ENCODE data around the gene PDCL2. TPM values are rescaled to one million over a fixed set of nuclear protein-coding genes. Genes with fewer than 3 reads are reported as not detected.

Gene PDCL2
- total RNA-seq, 1 experiment from 2014 or later, result not detected

GRCh38 chr4:55546756-55547465 lies 45.1 kb downstream of the PDCL2 start, which contains the start of gene CLOCK:
Gene CLOCK (minus strand): TSS chr4:55546909. CDS start chr4:55482785, 64,124 bp downstream.
- no TSS peak for BruUV-seq (replicated peaks)
- peaks cover 5% of the 10 kb centered on the region for H3K4me1 ChIP-seq (ENCODE audit: insufficient read depth, low read length, poor library complexity, severe bottlenecking)
- H3K9me3 ChIP-seq (ENCODE audit: low read depth, low read length, poor library complexity, severe bottlenecking), result no peaks in the 10 kb centered on the region
- no peak for TF ChIP-seq EZH2 (IDR thresholded peaks at IDR 0.05; ENCODE audit: borderline replicate concordance, low read depth, low read length, poor library complexity, severe bottlenecking)
- TF ChIP-seq CTCF (conservative IDR thresholded peaks at IDR 0.05; ENCODE audit: low read depth, low read length), result peak; percentile 42; the same call in 1 of the 2 replicates
- no peaks in the 10 kb centered on the region for H3K27me3 ChIP-seq (replicated peaks; ENCODE audit: insufficient read depth, low read depth, low read length, poor library complexity)
- ChIA-PET CTCF (no interaction called here), POLR2A (ENCODE audit: low non-redundant PET) (no interaction called here)
- intact Hi-C loops (cut with micrococcal nuclease; ENCODE audit: unreplicated experiment), result loop anchor here (10.0 kb wide), 1 partner anchor 318 kb away; no protein-coding TSS in a partner anchor
- no peaks in the 10 kb centered on the region for H3K36me3 ChIP-seq (ENCODE audit: insufficient read depth, low read length, poor library complexity, severe bottlenecking)
- DNase-seq (ENCODE audit: low spot score), result peak; percentile 84
- peak within 1 kb of the TSS; percentile 73 for H3K4me3 ChIP-seq (ENCODE audit: low read depth, low read length, poor library complexity, severe bottlenecking)
- peak within 1 kb of the TSS; percentile 87 for H3K27ac ChIP-seq (ENCODE audit: low read depth, low read length, poor library complexity, severe bottlenecking)

GRCh38 chr4:55546506-55546755 lies 45.6 kb downstream of the PDCL2 start:
- TF ChIP-seq CTCF (conservative IDR thresholded peaks at IDR 0.05; ENCODE audit: low read depth, low read length) (no peak), EZH2 (IDR thresholded peaks at IDR 0.05; ENCODE audit: borderline replicate concordance, low read depth, low read length, poor library complexity, severe bottlenecking) (no peak)
- Histone ChIP-seq H3K9me3 (ENCODE audit: low read depth, low read length, poor library complexity, severe bottlenecking) (no peaks in the 10 kb centered on the region), H3K4me3 (ENCODE audit: low read depth, low read length, poor library complexity, severe bottlenecking) (peak overlapping the region; percentile 73), H3K27ac (ENCODE audit: low read depth, low read length, poor library complexity, severe bottlenecking) (peak overlapping the region; percentile 87), H3K4me1 (ENCODE audit: insufficient read depth, low read length, poor library complexity, severe bottlenecking) (peaks cover 5% of the 10 kb centered on the region), H3K27me3 (replicated peaks; ENCODE audit: insufficient read depth, low read depth, low read length, poor library complexity) (no peaks in the 10 kb centered on the region), H3K36me3 (ENCODE audit: insufficient read depth, low read length, poor library complexity, severe bottlenecking) (no peaks in the 10 kb centered on the region)
- no peak for DNase-seq (ENCODE audit: low spot score)
- intact Hi-C loops (cut with micrococcal nuclease; ENCODE audit: unreplicated experiment), result loop anchor here (10.0 kb wide), 1 partner anchor 318 kb away; no protein-coding TSS in a partner anchor
- CTCF ChIA-PET, result no interaction called here
- POLR2A ChIA-PET (ENCODE audit: low non-redundant PET), result no interaction called here
- BruUV-seq (replicated peaks), result no TSS peak

DNA sequence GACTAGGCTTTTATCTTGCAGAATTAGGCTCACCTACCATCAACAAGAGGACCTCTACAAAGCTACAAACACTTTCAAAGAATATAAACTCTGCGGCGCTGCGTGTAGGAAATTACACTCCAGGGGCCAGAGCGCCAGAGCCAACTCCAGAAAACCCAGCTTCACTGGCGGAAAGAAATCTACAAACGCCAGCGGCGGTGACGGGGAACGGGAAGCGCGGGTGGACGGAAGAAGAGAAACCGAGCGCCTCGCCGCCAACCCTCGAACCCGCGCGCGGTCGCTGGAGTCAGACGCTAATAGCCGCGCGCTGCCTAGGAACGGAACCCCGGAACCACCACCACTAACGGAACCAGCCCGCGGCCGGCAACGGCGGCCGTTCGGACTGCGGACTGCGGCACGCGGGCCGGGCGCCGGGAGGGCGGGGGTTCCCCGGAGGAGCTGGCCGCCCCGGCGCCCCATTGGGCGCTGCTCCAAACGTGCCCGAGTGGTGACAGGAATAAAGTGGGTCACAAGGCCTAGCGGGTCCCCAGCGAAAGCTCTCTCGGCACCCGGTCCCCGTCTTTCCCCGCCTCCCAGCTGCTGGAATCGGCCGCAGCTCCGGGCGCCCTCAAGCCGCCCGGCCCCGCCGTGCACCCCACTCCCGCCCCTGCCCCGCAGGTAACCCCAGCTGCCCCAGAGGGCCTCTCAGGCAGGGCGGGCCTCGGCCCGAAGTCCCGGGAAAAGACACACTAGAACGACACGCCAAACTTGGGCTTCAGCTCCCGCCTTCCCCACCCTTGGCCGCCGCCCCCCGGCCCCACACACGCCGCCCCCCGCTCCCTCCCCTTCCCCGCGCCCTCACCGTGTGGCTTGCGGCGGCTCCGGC lies 46.2 kb downstream of the PDCL2 start:
- peak; percentile 65 for DNase-seq (ENCODE audit: low spot score)
- peak overlapping the region; percentile 87 for H3K27ac ChIP-seq (ENCODE audit: low read depth, low read length, poor library complexity, severe bottlenecking)
- H3K4me1 ChIP-seq (ENCODE audit: insufficient read depth, low read length, poor library complexity, severe bottlenecking), result peaks cover 5% of the 10 kb centered on the region
- H3K27me3 ChIP-seq (replicated peaks; ENCODE audit: insufficient read depth, low read depth, low read length, poor library complexity), result no peaks in the 10 kb centered on the region
- POLR2A ChIA-PET (ENCODE audit: low non-redundant PET), result no interaction called here
- intact Hi-C loops (cut with micrococcal nuclease; ENCODE audit: unreplicated experiment), result loop anchor here (10.0 kb wide), 1 partner anchor 319 kb away; no protein-coding TSS in a partner anchor
- H3K4me3 ChIP-seq (ENCODE audit: low read depth, low read length, poor library complexity, severe bottlenecking), result peak overlapping the region; percentile 73
- BruUV-seq (replicated peaks), result no TSS peak
- CTCF ChIA-PET, result no interaction called here
- TF ChIP-seq CTCF (conservative IDR thresholded peaks at IDR 0.05; ENCODE audit: low read depth, low read length), result no peak
- no peak for TF ChIP-seq EZH2 (IDR thresholded peaks at IDR 0.05; ENCODE audit: borderline replicate concordance, low read depth, low read length, poor library complexity, severe bottlenecking)
- H3K36me3 ChIP-seq (ENCODE audit: insufficient read depth, low read length, poor library complexity, severe bottlenecking), result no peaks in the 10 kb centered on the region
- H3K9me3 ChIP-seq (ENCODE audit: low read depth, low read length, poor library complexity, severe bottlenecking), result no peaks in the 10 kb centered on the region

Measured in A673 (cell line).